WERI-Rb-1 (cell line): ENCODE results near the gene RHOV.

Source experiments
- DNase-seq: peaks from one replicate; pipeline ENCODE4 v3.0.0-alpha.2; 2020
- H3K27ac ChIP-seq: fragments of 250-450 bp; sonication (Bioruptor Pico); 2 replicates; pipeline ENCODE4 v1.5.1; 2020; ENCODE audit warnings: mild to moderate bottlenecking, moderate library complexity
- H3K27me3 ChIP-seq: fragments of 250-450 bp; sonication (Bioruptor Pico); 2 replicates; pipeline ENCODE4 v1.5.1; 2021; ENCODE audit warnings: mild to moderate bottlenecking, low read depth, moderate library complexity; ENCODE audit not compliant: insufficient read depth, severe bottlenecking
- H3K36me3 ChIP-seq: fragments of 250-450 bp; sonication (Bioruptor Pico); 2 replicates; pipeline ENCODE4 v1.5.1; 2020; ENCODE audit warnings: mild to moderate bottlenecking, moderate library complexity
- H3K4me3 ChIP-seq: 2 replicates; pipeline ENCODE4 v1.5.1; 2011; ENCODE audit warnings: low read depth, mild to moderate bottlenecking, control low read depth, low read length
- H3K9me3 ChIP-seq: fragments of 250-450 bp; sonication (Bioruptor Pico); 2 replicates; pipeline ENCODE4 v1.5.1; 2021; ENCODE audit warnings: mild to moderate bottlenecking, moderate library complexity; ENCODE audit not compliant: severe bottlenecking
- CTCF ChIP-seq: IDR thresholded peaks from 2 replicates; pipeline ENCODE4 v1.5.1; 2011; ENCODE audit warnings: low read depth, mild to moderate bottlenecking, control low read depth, inconsistent platforms, low read length

RHOV gene

DNA sequence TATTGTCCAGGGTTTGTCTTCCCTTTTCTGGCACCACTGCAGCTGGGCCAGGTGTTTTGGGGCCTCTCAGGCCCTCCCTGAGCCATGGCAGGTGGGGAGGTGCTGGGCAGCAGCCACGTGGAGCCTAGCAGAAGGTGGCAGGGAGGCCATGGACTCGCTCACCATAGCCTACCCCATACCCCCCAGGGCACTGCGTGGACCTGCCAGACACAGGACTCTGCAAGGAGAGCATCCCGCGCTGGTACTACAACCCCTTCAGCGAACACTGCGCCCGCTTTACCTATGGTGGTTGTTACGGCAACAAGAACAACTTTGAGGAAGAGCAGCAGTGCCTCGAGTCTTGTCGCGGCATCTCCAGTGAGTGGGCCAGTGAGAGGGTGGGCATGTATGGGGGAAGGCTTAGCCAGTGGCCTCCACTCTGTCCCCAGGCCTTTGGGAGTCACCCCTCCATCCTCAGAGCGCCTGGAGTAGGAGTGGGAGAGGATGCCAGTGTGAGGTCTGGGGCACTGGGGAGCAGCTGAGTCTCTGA, 18.3 kb downstream of the RHOV start:
- Histone ChIP-seq H3K4me3 (no peak overlapping the region), H3K27me3 (no peaks in the 10 kb centered on the region), H3K36me3 (no peaks in the 10 kb centered on the region), H3K27ac (no peak overlapping the region), H3K9me3 (no peaks in the 10 kb centered on the region)
- TF ChIP-seq CTCF = no peak
- DNase-seq = no peak

DNA sequence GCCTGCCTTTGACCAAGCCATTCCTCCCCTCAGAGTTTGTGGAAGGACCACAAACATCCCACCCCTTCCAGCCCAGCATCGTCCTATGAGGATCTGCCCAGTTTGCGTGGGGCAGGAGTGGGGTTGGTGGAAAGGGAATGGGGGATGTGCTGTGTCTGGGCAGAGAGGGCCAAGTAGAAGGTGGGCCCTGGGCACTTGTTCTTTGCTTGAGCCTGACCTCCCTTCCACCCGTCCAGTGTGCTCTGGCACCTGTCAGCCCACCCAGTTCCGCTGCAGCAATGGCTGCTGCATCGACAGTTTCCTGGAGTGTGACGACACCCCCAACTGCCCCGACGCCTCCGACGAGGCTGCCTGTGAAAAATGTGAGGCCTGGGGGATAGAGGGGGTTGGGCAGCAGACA, 19.9 kb downstream of the RHOV start:
- no peak overlapping the region for H3K27ac ChIP-seq
- no peak overlapping the region for H3K4me3 ChIP-seq
- no peaks in the 10 kb centered on the region for H3K27me3 ChIP-seq
- no peak for TF ChIP-seq CTCF
- no peaks in the 10 kb centered on the region for H3K36me3 ChIP-seq
- no peak for DNase-seq
- no peaks in the 10 kb centered on the region for H3K9me3 ChIP-seq

DNA sequence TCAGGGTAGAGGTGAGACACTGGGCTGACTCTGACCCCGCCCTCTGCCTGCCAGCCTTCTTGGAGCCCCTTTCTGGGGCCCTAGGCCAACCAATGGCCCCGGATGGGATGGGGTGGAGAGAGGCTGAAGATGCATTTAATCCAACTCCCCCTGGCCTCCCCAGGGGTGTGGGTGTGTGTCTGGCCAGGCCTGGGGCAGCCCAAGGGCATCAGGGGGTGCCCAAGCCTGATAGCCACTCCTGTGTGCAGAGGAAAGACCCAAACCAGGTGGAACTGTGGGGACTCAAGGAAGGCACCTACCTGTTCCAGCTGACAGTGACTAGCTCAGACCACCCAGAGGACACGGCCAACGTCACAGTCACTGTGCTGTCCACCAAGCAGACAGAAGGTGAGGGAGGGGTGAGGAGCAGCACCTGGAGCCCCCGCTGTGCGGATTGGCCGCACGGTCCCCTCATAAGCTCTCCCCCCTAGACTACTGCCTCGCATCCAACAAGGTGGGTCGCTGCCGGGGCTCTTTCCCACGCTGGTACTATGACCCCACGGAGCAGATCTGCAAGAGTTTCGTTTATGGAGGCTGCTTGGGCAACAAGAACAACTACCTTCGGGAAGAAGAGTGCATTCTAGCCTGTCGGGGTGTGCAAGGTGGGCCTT, 20.7 kb downstream of the RHOV start:
- no peak overlapping the region for H3K4me3 ChIP-seq
- H3K27me3 ChIP-seq = no peaks in the 10 kb centered on the region
- H3K27ac ChIP-seq = peak overlapping the region; percentile 30; the same call in 1 of the 2 replicates
- H3K36me3 ChIP-seq = no peaks in the 10 kb centered on the region
- no peak for TF ChIP-seq CTCF
- no peak for DNase-seq
- no peaks in the 10 kb centered on the region for H3K9me3 ChIP-seq

DNA sequence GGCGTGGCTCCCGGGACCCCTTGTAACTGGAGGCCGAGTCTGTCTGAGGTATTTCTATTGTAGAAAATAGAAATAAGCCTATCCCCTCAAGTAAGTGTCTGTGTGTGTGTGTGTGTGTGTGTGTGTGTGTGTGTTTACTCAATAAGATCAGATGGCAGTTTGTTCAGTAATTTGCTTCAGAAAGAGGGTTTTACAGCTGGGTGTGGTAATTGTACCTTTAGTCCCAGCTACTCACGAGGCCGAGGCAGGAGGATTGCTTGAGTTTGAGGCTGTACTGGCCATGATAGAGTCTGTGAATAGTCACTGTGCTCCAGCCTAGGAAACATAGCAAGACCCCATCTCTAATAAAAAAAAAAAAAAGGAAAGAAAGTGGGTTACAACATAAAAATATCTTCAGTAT, 21.5 kb downstream of the RHOV start:
- no peak overlapping the region for H3K4me3 ChIP-seq
- no peak for TF ChIP-seq CTCF
- H3K27ac ChIP-seq = peak overlapping the region; percentile 85
- no peaks in the 10 kb centered on the region for H3K27me3 ChIP-seq
- DNase-seq = no peak
- no peaks in the 10 kb centered on the region for H3K36me3 ChIP-seq
- H3K9me3 ChIP-seq = no peaks in the 10 kb centered on the region

- Histone ChIP-seq H3K4me3 (no peak overlapping the region), H3K36me3 (no peaks in the 10 kb centered on the region), H3K27ac (peak overlapping the region; percentile 85), H3K9me3 (no peaks in the 10 kb centered on the region), H3K27me3 (no peaks in the 10 kb centered on the region)
- DNase-seq = peak; percentile 38
- TF ChIP-seq CTCF = no peak
Observed at GRCh38 chr15:40850576-40851112, 23.4 kb downstream of the RHOV start.
